WI38 (cell line): Measurements from ENCODE around the gene TYW1.
"Not testable (repeated sequence)": the region's sequence is repeated elsewhere in the genome, so short reads cannot be mapped to it uniquely, and the experiment has no call there.

Experiments used
- H3K4me3 ChIP-seq: 2 replicates; pipeline ENCODE4 v1.5.1; 2011; ENCODE audit warnings: low read depth, mild to moderate bottlenecking, control low read depth, low read length
- TF ChIP-seq, protein P1 (sequence below): IDR thresholded peaks from 2 replicates; pipeline ENCODE4 v1.5.1; 2012; ENCODE audit warnings: low read depth, mild to moderate bottlenecking, control low read depth, low read length

TYW1 gene

DNA sequence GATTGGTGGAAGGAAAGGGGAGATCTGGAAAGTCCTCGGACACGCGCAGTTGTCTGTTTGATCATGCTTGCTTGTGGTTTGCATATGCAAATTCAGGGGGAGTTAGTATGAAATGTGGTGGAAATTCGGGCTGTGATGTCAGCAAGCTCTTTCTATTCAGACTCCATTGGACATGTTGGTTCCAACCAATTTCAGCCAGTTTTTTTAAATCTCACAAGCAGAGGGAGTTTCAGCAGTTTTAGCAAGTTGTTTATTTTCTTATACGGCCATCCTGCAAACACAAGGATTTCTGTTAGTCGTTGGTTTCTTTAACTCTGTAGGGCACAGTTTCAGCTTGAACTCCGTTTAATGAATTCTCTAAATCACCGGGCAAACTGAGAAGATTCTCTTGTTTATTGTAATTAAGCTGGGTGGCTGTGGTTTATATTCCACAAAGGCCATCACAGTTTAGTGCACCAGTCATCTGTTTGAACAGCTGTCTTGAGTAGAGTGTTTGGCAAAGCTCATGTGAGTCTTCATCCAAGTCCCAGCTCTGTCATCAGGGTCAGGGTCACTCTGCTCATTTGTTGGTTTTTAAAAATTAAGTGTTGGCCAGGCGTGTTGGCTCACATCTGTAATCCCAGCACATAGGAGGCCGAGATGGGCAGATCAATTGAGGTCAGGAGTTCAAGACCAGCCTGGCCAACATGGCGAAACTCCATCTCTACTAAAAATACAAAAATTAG, 196.4 kb downstream of the TYW1 start:
- not testable (repeated sequence) for H3K4me3 ChIP-seq

DNA sequence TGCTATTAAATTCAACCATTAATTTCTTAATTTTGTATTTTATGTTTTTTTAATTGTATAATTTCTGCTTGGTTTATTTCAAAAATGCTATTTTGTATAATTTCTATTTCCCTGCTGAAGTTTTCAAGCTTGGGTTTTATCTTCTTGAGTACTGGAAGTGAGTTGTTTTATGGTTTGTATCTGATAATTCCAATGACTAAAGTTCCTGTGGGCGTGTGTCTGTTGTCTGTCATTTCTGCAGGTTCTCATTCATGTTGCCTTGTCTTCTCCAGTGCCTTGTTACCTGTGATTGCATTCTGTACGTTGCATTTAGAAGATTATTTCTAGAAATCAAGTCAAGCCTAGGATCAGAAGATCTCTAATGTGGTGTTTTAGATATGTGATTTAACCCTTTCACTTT, 199.5 kb downstream of the TYW1 start:
- not testable (repeated sequence) for H3K4me3 ChIP-seq

DNA sequence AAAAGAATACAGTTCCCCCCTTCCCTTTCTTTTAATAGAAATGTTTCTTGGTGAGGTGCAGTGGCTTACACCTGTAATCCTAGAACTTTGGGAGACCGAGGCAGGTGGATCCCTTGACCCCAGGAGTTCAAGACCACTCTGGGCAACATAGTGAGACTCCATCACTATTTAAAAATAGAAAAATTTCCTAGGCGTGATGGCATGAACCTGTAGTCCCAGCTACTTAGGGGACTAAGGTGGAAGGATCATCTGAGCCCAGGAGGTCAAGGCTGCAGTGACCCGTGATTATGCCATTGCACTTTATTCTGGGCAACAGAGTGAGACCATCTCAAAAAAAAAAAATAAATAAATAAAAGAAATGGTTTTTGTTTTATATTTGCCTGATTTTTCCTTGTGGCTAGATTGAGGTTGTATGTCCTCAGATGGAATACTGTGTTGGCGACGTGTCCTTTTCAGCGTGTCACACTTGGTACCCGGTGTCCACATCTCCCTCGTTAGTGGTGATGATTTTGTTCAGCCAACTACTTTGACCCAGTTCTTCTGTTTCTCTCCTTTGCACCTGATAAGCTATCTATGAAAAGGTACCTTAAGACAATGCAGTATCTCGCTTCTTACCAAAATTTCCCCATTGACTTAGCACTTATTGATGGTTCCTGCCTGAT, 202.4 kb downstream of the TYW1 start:
- not testable (repeated sequence) for H3K4me3 ChIP-seq

DNA sequence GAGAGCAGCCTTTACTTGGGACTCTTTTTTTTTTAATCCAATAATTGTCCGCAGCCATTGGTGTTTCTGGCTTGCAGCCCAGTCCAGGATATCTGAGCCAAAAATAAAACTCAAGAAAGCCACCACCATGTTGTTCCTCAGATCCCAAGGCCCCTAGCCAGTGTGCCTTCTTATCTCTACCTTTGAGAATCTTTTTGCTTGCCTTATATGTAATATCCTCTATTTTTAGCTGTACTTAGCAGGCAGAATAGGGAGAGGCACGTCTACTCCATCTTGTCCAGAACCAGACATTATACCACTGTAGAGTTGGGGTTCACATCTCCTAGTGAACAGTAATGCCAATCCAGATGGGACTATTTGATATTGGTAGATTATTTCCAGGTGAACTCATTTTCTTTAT, 209.1 kb downstream of the TYW1 start:
- not testable (repeated sequence) for H3K4me3 ChIP-seq

DNA sequence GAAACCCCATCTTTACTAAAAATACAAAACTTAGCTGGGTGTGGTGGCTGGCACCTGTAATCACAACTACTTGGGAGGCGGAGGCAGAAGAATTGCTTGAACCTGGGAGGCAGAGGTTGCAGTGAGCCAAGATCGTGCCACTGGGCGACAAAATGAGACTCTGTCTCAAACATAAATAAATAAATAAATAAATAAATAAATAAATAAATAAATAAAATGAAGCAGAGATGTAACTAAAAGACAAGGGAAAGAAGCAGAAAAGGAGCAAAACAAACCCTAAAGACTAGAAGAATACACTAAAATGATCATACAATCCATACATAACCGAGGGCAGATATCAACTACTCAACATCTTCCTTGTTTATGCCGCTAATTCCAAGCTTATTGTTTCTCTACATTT, 209.8 kb downstream of the TYW1 start:
- TF ChIP-seq, protein P1, sequence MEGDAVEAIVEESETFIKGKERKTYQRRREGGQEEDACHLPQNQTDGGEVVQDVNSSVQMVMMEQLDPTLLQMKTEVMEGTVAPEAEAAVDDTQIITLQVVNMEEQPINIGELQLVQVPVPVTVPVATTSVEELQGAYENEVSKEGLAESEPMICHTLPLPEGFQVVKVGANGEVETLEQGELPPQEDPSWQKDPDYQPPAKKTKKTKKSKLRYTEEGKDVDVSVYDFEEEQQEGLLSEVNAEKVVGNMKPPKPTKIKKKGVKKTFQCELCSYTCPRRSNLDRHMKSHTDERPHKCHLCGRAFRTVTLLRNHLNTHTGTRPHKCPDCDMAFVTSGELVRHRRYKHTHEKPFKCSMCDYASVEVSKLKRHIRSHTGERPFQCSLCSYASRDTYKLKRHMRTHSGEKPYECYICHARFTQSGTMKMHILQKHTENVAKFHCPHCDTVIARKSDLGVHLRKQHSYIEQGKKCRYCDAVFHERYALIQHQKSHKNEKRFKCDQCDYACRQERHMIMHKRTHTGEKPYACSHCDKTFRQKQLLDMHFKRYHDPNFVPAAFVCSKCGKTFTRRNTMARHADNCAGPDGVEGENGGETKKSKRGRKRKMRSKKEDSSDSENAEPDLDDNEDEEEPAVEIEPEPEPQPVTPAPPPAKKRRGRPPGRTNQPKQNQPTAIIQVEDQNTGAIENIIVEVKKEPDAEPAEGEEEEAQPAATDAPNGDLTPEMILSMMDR, result no peak
- H3K4me3 ChIP-seq, result no peak overlapping the region

DNA sequence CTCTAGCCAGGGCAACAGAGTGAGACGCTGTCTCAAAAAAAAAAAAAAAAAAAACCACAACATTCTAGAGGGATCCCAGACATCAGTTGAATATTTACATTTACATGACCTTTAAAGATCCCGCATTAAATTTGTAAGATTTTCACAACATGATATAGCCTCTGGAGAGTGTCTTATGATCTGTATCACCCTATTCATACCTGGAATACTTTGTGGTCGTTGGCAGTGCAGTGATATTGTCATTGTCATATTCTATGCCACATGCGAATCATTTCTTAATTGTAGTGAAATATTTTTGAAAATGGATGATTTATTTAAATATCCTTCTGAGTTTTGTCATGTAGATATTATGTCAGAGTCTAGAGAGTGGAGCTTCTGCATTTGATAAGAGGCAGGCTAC, 212.0 kb downstream of the TYW1 start:
- not testable (repeated sequence) for H3K4me3 ChIP-seq

DNA sequence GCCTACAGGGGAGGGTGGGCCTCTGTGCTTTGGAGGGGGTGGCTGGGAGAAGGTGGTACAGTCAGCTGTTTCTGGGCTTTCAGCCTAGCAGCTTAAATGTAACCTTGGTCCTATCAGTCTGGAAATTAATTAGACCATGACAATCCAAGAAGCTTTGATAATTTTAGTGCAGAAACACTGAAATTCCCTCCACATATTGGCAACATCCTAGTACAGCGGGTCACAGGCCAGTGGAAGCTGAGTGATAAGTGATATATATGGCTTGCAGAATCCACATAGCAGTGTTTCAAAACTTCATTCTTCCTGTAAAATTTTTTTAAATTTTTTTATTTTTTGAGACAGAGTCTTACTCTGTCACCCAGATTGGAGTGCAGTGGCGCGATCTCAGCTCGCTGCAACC, 212.6 kb downstream of the TYW1 start:
- TF ChIP-seq, protein P1, result no peak
- no peak overlapping the region for H3K4me3 ChIP-seq

DNA sequence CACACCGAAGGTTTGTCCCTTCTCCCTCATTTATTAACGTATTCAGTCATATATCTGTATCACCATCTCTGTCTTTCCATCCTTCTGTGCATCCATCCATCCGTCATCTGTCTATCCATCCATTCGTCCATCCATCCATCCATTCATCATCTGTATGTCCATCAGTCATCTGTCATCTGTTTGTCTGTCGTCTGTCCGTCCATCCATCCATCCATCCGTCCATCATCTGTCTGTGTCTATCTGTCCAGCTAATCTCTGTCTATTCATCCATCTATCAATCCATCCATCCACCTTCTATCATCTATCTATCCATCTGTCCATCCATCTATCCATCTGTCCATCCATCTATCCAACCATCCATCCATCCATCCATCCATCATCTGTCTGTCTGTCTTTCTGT, 213.9 kb downstream of the TYW1 start:
- TF ChIP-seq, protein P1, result no peak
- H3K4me3 ChIP-seq, result no peak overlapping the region

DNA sequence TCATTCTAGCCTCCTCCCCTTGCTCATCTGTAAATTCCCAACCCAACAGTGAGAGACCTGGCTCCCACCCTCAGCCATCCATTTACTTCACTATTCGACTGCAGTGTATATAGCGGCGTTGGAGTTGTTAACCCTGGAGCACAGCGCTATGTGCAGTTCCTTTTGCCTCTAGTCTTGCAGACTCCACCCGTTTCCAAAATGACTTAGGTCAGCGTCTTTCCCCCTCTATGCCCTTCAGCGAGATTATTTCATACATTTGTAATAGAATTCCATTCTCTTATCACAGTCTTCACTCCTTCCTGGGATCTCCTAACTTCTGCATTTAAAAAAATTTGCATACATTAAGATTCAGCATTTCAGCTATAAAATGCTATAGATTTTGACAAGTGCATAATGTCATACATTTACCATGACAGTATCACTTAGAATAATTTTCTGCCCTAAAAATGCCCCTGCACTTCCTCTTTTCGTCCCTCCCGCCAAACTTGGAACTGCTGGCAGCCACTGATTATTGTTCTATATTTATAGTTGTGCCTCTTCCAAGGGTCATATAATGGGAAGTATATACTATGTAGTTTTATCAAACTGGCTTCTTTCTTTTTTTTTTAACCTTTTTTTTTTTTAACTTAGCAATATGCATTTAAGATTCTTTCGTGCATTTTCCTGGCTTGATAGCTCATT, 215.2 kb downstream of the TYW1 start:
- not testable (repeated sequence) for H3K4me3 ChIP-seq

DNA sequence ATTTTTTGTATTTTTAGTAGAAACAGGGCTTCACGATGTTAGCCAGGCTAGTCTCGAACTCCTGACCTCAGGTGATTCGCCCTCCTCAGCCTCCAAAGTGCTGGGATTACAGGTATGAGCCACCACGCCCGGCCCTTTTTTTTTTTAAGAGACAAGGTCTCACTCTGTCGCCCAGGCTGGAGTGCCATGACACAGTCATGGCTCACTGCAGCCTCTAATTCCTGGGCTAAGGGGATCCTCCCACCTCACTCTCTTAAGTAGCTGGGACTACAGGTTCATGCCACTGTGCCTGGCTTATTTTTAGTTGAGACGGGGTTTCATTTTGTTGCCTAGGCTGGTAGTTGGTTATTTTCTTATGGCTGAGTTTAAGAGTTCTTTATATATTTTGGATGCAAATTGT, 216.4 kb downstream of the TYW1 start:
- not testable (repeated sequence) for H3K4me3 ChIP-seq

DNA sequence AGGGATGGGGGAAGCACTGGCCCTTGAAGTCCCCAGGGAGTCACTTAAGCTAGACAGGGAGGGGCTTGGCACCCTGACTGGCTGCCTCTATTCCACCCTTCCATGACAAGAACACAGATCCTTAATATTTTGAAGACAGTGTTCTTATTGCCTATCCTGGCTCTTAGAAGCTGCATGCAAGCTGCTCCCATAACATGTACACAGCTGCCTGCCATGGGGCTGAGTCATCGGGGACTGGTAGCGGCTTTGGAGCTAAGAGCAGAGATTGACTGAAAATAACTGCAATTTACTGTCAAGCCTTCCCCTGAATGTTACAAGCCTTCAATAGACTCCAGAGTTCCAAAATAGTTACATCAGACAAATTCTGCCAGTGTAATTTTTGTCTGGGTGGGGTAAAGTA, 226.9 kb downstream of the TYW1 start:
- not testable (repeated sequence) for H3K4me3 ChIP-seq

DNA sequence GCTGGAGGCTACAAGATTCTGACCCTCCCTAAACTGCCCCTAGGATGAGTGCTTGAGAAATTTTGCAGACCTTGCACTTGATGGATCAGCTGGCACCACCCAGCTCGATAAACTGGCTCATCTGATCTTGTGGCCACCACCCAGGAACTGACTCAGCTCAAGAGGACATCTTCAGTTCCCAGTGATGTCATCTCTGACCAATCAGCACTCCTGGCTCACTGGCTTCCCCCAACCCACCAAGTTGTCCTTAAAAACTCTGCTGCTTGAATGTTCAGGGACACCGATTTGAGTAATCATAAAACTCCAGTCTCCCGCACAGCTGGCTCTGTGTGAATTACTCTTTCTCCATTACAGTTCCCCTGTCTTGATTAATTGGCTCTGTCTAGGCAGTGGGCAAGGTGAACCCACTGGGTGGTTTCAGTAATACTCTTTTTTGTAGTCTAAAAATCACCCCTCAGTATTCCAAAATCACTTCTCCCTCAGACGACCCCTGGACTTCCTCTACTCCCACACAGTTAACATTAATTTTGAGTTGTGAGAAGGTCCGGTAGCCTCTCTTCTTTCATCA, 229.8 kb downstream of the TYW1 start:
- H3K4me3 ChIP-seq, result not testable (repeated sequence)

DNA sequence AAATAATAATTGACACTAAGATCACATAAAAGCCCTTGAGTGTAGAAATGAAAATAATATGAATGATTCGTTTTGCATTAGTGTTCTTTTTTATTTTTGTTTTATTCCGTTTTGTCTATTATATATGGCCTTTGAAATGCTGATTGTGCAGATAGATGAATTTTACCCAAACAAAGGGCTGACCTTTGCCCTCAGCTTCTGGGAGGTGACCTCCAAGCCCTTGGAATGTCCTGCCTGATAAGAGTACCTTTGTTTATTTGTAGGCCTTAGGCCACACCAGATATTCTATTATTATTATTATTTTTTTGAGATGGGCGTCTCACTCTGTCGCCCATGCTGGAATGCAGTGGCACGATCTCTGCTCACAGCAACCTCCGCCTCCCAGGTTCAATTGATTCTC, 230.3 kb downstream of the TYW1 start:
- not testable (repeated sequence) for H3K4me3 ChIP-seq

DNA sequence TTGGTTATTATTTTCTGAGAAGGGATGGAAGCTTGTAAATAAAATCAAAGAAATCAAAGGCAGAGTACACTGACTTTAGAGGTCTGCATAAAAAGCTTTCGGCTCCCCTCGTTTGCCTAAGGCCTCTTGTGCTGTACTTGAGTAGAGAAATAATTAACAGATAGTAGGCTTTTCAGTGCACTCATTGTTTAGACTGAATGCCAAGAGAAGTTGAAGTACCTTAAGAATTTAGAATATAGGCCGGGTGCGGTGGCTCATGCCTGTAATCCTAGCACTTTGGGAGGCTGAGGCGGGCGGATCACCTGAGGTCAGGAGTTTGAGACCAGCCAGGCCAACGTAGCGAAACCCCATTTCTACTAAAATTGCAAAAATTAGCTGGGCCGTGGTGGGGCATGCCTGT, 232.4 kb downstream of the TYW1 start:
- H3K4me3 ChIP-seq, result not testable (repeated sequence)

DNA sequence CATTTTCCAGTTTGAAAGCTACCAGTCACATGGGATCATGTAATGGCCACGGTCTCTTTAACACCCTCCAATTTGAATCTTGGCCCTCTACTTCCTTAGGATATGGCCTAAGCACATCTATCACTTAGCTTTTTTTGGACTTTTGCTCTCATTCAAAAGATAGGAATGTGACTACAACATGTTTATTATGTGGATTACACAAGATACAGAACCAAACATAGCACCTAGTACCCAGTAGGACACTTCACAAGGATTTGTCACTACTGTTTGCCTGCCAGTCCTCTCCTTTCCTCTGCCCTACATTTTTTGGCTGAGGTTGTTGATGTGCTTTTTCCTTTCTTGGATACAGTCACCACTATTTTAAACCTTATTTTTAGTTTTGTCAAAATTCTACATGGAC, 233.4 kb downstream of the TYW1 start:
- not testable (repeated sequence) for H3K4me3 ChIP-seq

DNA sequence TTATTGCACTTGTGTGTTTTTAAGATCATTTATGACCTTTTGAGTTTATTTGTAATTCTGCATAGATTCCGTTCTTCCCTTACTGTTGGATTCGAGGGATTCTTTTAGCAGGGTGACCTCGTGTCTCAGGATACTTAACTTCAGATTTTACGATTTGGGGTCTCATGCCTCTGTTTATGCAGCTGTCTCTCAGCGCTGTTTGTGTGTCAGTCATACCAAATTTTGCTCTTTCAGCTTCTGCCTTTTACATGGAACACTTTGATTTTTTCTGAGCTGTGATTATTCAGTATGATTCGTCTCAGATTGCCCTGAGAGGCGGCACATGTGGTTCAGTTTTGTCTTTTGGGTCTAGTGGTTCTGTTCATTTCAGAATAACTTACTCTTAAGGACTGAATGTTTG, 236.9 kb downstream of the TYW1 start:
- not testable (repeated sequence) for H3K4me3 ChIP-seq

DNA sequence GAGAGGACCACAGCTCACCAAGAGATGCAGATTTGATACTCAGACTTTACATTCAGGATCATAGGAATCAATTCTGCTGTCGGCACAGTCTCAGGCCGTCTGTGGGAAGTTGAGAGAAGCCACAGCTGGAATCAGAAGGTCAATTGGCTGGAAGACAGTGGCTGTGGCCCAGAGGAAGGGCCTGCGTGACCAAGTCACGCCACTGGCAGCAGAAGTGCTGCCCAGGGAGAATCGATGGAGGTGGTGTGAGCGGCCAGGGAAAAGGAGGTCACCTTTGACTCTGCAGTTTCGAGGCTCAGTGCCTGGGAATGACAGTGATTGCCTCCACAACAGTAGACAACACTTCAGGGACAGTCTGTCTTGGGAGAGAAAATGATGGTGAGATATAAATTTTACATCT, 239.6 kb downstream of the TYW1 start:
- not testable (repeated sequence) for H3K4me3 ChIP-seq
